HG03108 (cell line): Measurements from ENCODE around the gene TMEM151A.

Source experiments
- ATAC-seq: cut with Tn5 transposase; IDR thresholded peaks from one replicate; pipeline ENCODE4 v1.9.1; 2021; ENCODE audit warnings: moderate library complexity; ENCODE audit not compliant: unreplicated experiment

The TMEM151A gene

DNA sequence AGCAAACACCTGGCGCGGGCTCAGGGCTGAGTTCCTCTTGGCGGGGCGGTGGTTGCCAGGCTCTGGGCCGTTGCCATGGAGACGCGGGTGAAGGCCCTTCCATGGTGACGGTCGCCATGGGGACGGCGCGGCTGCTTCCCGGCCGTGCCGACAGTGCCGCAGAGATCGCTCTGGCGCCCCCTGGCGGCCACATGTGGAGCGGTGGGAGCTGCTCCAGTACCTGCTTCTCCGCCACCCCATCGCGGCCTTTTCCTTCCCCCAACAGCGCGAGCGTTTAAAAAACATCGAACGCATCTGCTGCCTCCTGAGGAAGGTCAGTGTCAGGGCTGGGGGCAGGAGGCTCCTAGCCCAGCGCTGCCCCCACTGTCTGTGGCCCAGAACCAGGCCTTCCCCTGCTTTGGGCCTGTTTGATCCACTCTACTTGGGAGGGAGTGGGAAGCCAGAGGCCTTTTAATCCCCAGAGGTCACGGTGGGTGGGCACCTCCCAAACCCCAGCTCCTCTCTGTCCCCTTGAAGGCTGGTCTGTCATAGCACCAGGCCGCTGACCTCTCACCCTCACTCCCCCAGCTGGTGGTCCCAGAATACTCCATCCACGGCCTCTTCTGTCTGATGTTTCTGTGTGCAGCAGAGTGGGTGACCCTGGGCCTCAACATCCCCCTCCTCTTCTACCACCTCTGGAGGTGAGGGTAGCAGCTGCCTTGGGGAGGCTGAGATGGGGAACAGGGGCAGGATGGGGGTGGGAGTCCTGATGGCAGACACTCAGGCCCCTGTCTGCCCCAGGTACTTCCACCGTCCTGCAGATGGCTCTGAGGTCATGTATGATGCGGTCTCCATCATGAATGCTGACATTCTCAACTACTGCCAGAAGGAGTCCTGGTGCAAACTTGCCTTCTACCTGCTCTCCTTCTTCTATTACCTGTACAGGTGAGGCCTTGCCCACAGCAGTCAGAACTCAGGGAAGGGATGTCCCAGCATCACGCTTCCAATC is 8.9 kb upstream of the TMEM151A start:
- peak; percentile 64 for ATAC-seq

DNA sequence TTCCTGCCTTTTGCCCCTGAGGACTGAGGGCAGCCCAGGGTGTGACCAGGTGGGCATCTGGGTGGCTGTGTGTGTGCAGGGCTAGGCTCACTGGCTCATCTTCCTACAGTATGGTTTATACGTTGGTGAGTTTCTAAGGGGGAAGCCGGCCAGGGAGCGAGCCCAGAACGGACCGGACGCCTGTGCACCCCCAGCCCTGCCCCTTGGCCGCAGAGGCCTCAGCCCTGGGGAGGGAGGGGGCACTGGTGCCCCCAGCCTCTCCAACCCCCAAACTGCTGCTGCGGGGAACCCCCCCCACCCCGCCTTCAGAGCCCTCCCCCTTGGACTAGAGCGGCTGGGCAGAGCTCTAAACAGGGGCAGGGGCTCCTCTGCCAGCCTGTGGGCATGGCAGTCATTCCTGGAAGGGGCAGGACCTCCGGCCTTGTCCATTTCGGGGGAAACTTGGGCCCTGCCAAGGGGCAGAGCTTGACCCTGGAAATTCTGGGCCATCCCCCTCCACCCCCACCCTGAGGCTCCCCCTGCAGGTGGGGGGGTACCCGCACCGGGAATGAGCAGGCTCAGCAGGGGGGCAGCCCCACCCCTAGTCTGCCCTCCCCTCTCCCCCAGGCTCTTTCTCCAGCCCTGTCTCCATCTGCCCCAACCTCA is 8.1 kb upstream of the TMEM151A start:
- no peak for ATAC-seq

DNA sequence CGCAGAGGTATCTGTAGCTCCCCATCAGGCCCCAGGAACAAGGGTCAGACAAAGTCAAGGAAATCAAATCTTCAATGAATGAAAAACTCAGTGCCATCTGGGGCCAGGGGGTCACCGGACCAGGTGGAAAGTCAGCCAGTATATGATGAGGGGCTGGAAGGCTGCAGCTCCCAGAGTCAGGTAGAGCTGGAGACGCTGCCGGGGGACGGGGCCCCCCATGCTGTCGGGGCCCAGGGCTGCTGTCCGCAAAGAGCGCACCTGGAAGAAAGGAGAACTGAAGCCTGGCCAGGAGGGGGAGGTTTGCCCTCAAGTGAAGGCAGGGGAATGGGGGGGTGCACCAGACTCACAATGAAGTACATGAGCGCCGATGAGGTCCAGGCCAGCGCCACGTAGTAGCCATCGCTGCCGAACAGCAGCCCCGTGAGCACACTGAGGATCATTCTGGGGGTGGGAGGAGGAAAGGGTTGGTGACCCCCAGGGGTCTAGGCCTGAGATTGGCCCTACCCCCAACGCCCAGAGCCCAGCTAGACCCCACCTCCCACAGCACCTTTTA is 7.1 kb upstream of the TMEM151A start:
- no peak for ATAC-seq

DNA sequence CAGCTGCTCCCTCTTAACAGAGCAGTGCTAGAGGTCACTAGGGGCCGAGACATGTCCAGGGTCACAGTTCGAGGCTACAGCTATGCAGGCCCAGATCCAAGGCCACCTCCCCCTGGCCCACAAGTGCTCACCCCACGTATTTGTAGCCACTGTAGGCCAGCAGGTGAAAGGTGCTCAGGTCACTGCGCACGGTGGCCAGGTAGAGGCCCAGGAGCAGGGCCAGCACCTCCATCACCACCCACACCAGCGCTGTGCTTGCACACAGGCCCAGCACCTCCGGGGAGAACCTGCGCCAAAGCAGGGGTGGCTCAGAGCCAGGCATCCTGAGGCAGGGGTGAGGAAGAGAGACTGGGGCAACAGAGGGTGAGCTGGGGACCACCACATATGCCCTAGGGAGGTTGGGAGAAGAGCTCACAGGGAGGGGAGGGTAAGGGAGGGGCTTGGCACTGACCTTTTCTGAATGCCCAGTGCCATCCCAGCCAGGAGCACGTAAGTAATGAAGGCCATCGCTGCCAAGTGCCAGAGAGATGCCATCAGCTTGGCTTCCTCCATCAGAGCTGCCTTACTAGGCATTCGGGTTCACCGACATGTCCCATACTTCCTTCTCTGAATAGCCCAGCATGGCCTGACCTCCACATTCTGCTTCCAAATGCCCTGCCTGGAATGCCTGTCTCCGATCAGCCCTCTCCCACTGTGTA is 6.3 kb upstream of the TMEM151A start:
- ATAC-seq: no peak

DNA sequence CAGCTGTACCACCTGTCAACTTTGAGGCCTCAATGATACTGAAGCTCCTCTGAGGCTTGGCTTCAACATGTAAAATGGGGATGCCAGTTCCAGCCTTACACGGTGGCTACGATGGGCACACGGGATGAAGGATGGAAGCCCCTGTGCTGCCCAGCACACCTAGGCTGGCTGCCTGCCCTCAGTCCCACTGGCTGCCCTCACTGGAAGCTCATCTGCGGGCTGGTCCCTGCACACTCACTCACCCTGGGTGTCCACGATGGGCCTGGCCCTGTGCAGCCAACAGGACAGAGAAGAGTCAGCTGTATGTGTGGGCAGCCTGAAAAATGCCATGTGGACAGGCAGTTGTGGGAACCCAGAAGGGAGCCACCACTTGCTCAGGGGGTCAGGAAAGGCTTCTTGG is 5.0 kb upstream of the TMEM151A start:
- ATAC-seq: no peak

DNA sequence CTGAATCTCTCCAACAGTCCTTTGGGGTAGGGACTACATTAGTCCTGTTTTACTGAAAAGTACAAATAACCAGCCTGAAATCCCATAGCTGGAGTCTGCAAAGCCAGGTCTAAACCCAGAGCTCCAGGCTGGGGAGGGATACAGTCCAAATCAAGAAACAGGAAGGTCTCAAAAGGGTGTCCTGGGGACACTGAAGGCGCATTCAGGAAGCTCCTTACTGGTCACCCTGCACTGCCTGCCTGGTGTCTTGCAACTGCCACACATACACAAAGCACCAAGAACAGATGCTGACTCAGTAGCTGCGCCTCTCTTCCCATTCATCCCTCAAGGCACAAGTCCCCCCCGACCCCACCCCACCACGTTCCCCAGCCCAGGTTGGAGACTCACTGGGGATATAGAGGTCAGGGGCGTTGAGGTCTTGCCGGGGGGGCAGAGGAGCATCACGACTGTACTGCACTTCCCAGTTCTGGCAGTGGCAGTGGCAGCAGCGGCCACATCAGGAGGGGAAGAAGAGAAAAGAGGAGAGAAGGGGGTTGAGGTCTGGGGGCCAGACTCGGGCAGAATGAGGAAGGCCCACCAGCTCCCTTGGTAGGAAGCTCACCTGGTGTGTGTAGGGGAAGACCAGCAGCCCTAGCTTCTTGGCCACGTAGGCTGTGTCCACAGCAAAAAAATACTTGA is 4.3 kb upstream of the TMEM151A start:
- ATAC-seq: no peak

DNA sequence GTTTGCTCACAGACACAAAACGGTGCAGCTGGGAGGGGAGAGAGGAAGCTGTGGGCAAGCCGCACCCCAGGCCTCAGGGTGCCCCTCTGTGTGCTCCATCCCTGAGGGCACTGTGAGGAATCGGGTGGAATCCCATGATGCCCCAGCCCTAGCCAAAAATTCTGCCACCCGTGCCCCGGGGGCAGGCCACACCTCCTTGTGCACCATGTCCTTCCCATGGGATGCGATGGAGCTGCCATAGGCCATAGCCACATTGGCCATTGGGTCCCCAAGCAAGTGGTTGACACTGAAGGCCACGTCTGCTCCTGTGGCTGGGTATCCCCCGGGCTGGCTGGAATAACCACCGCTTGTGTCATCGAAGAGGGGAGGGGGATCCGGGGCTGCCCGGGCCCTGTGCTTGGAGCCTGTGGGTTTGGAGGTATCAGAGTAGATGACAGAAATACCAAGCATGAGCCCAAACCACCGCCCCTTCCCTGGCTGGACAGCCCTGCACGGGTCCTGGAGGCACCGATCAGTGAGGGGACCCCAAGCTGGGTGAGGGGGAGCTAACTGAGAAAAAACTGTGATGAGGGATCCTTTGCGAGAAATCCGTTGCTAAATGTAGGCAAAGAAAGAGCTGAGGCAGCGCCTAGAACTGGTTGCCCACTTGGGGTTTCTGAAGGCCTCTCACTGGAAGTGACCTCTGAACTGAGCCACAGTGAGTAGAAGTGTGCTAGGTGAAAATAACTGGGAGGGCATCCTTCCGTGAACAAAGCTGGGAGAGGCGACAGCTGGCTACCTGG is 3.6 kb upstream of the TMEM151A start:
- no peak for ATAC-seq

DNA sequence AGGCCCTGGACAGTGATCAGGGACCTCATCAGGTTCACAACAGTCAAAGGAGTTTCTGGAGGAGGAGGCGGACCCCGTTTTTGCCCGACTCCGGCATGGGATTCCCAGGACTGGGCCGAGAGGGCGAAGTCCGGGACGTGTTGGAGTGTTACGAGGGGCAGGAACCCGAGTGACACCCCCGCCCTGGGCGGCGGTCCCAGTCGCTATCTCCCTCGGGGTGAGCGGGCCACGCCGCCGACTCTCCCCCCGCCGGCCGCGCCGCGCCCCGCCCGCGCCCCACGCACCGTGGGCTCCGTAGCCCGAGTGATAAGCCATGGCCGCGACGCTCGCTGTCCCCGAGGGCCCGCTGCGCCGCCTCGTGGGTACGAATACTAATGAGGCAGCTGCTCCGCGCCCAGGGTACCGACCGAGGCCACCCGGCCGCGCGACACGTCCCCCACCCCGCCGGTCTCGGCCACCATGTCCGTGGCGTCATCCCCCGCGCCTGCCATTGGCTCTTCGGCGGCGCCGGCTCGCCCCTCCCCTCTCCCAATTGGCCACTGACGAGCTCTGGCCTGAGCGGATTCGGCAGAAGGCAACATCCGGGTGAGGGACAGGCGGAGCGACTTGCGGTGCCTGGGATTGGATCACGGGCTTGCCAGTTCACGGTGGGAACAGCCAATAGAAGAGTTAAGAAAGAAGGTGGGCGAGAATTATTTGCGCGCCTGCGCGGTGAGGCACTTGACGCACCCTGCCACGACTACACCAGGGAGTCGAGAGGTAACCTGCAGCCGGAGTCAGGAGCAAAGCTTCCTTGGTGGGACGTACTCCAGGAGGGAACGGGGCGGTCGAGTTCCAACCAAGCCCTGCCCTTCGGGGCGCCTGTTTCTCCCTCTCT is 2.8 kb upstream of the TMEM151A start, which contains the start of gene YIF1A:
Gene YIF1A, minus strand, starts transcription at position 473 of the 877 bp plus-strand sequence. Its CDS starts 158 bp downstream, at position 315.
- ATAC-seq: peak; percentile 91

DNA sequence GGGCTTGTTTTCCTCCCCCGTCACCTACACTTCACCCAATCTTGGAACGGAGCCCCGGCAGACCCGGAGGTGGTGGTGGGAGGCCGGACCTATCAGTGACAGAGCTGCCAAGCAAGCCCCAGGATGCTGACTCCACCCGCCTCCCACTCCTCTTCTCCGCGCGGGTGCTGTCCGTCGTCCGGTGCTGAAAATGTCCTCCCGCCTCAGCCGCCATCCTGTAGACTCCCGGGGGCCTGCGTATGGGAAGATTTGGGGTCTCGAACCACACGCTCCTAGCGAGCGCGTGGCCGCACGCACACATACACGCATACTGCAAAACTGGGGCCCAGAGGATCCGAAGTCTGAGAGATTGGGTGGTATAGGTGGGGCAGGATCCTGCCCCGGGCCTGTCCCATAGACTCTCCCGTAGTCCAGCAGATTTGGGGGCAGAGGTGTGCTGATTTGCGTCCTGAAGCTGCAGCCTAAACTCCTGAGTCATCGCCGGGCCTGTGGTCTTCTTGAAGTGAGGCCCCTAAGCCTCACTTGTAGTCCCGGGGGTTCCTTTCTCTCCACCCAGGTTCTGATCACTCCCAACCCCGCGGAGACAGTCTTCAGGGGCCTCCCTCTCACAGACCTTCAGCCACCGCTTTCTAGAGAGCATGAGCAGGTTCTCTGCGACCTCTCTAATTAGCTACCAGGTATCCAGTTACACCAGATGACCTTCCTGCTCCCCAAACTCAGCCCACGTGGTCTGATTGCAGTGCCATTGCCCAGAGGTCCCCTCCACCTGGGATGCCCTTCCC is 2.0 kb upstream of the TMEM151A start:
- peak; percentile 25 for ATAC-seq

DNA sequence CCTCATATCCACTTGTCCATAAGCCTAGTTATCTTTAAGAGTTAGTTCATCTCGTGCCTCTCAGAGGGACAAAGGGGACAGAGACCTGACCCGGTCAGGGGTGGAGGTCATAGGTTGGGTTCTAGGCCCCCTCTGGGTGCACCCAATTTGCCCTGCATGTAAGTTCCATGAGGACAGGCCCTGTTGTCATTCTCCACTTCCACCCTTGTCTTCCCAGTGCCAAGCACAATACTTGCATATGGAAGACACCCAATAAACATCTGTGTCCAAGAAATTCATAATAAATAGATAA is 1.4 kb upstream of the TMEM151A start:
- no peak for ATAC-seq

DNA sequence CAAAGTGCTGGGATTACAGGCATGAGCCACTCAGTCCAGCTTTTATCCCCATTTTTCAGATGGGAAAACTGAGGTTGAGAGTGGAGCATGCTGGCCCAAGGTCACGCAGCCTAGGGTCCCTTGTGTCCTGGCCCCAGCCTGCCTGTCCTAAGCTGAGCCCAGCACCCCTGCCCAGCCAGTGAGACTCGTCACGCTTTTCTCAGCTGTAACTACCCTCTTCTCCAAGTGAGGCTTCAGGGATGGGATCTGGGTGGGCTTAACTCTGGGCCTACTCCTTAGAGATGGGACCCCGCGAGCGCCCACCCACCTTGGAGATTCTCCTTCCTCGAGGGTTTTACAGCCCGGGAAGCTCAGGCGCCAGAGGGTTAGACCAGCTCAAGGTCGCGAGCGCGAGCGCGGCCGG is 390 bp upstream of the TMEM151A start:
- ATAC-seq: no peak

DNA sequence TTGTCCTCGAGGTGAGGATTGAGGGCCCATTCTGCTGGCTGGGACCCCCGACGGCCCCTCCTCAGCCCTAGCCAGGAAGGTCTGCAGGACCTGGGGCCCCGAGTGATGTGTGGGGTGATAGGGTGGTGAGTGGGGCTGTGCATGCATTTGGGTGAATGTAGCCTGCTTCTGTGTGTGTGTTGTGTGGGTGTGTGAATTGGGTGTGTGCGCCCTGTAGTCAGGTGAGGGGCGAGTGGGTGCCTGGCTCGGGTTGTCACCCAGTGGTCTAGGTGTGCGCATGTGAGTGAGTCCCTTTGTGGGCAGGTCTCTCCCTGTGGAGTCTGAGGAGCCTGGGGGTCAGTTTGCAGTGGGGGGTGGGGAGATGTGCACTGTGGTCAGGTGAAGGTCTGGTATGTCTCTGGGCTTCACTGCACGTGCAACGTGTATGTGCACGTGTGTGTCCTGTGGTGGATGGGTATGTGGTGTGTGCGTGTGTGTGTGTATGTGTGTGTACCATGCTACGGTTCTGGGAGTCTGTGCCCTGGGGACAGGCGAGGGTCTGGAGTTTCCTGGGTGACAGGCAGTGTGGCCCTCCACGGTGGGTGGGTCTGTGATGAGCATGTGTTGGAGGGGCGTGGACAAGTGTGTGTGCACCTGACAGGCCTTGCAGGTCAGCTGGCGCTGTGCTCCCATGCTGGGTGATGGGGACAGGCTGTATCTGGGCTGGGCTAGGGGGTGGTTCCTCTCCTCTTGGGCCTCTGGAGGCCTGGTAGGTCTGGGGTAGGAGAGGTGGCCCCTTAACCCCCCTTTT is 1.0 kb downstream of the TMEM151A start:
- no peak for ATAC-seq

DNA sequence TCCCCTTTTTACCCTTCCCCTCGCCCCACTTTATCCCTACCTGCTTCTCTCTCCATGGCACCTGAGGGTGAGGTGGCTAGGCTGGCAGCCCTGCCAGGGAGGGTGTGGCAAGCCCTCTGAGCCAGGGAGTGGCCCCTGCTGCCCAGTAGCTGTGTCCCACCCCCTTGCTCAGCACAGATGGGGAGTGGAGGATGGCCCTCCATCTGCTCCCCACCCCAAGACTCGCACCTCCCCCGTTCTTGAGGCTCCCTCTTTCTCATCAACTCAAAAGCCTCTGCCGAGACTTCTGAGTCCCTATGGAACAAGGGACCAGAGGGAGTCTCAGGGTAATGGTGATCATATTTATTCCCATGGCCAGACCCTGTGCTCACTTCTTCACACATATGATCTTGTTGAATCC is 1.7 kb downstream of the TMEM151A start:
- no peak for ATAC-seq

DNA sequence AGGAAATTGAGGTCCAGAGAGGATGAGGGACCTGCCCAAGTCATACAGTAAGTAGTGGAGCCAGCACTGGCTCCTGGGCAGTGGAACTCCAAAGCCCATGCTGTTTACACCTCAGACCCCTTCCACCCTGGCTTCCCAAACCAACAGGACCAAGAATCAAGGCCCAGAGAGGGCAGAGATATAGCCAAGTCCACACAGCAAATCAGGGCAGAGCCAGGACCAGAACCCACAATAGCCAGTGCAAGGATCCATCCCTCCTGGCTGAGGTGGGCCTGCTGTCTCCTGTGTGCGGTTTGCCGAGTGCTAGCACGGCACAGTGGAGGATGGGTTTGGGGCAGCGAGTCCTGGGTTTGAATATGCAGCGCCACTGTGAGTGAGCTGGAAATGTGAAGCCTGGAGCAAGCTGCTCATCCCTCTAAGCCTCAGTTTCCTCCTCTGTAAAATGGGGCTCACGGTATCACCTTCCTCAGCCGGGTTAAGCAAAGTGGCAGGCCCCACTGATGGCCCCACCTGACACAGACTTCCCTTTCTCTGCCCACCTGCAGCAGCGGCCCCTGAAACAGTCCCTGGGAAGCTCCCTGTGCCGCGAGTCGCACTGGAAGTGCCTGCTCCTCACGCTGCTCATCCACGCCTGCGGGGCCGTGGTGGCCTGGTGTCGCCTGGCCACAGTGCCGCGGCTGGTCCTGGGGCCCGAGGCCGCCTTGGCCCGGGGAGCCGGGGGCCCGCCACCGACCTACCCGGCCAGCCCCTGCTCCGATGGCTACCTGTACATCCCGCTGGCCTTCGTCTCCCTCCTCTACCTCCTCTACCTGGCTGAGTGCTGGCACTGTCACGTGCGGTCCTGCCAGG is 2.3 kb downstream of the TMEM151A start:
- ATAC-seq: no peak

DNA sequence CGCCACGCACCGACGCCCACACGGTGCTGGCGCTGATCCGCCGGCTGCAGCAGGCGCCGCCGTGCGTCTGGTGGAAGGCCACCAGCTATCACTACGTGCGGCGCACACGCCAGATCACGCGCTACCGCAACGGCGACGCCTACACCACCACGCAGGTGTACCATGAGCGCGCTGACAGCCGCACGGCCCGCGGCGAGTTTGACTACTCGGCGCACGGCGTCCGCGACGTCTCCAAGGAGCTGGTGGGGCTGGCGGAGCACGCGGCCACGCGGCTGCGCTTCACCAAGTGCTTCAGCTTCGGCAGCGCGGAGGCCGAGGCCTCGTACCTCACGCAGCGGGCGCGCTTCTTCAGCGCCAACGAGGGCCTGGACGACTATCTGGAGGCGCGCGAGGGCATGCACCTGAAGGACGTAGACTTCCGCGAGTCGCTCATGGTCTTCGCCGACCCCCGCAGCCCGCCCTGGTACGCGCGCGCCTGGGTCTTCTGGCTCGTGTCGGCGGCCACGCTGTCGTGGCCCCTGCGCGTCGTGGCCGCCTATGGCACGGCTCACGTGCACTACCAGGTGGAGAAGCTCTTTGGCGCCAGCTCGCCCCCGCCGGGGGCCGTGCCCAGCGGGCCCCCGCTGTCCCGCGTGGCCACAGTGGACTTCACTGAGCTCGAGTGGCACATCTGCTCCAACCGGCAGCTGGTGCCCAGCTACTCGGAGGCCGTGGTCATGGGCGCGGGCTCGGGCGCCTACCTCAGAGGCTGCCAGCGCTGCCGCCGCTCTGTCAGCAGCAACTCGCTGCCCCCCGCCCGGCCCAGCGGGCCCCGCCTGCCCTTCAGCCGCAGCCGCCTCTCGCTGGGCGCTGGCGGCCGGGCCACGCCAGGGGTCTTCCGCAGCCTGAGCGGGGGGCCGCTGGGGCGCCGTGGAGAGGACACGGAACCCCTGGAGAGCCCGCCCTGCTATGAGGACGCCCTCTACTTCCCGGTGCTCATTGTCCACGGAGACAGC is 3.2 kb downstream of the TMEM151A start:
- no peak for ATAC-seq
